HG03571 (cell line): ENCODE data around the gene SRGAP3.

ENCODE experiments used
- ATAC-seq: cut with Tn5 transposase; IDR thresholded peaks from one replicate; pipeline ENCODE4 v1.9.1; 2021; ENCODE audit not compliant: unreplicated experiment

The SRGAP3 gene

GRCh38 chr3:8945890-8946600, 303.4 kb downstream of the SRGAP3 start:
- ATAC-seq = no peak

- no peak for ATAC-seq
Observed at GRCh38 chr3:8942746-8943488, 306.5 kb downstream of the SRGAP3 start.

GRCh38 chr3:8942115-8942514, 307.3 kb downstream of the SRGAP3 start:
- no peak for ATAC-seq

- peak; percentile 61 for ATAC-seq
Observed at GRCh38 chr3:8938021-8938420, 311.4 kb downstream of the SRGAP3 start.

GRCh38 chr3:8937064-8938020, 312.1 kb downstream of the SRGAP3 start:
- ATAC-seq = no peak

GRCh38 chr3:8932507-8932906, 316.9 kb downstream of the SRGAP3 start:
- ATAC-seq = no peak

- no peak for ATAC-seq
Observed at GRCh38 chr3:8931342-8931741, 318.1 kb downstream of the SRGAP3 start.
